Trophoblast cell (in vitro differentiated cells and primary cell): ENCODE data around the gene C9orf72.

Experiments used
- DNase-seq, 2 donors: peaks; one replicate each; pipeline ENCODE4 v3.0.0-alpha.2; 2016
- H2AFZ ChIP-seq: 2 replicates; pipeline ENCODE4 v1.6.1; 2013; ENCODE audit warnings: low read length, moderate library complexity, mild to moderate bottlenecking; ENCODE audit not compliant: insufficient read depth, poor library complexity
- H2AK5ac ChIP-seq: 2 replicates; pipeline ENCODE4 v1.6.1; 2013; ENCODE audit warnings: mild to moderate bottlenecking, low read length
- H2BK120ac ChIP-seq: 2 replicates; pipeline ENCODE4 v1.6.1; 2013; ENCODE audit warnings: low read length, mild to moderate bottlenecking, moderate library complexity; ENCODE audit not compliant: insufficient read depth, poor library complexity
- H2BK12ac ChIP-seq: 2 replicates; pipeline ENCODE4 v1.6.1; 2013; ENCODE audit warnings: mild to moderate bottlenecking, low read length, moderate library complexity
- H2BK5ac ChIP-seq: 2 replicates; pipeline ENCODE4 v1.6.1; 2013; ENCODE audit warnings: low read length, low read depth, moderate library complexity, mild to moderate bottlenecking; ENCODE audit not compliant: poor library complexity
- H3K14ac ChIP-seq: 2 replicates; pipeline ENCODE4 v1.6.1; 2013; ENCODE audit warnings: mild to moderate bottlenecking, low read length
- H3K18ac ChIP-seq: 2 replicates; pipeline ENCODE4 v1.6.1; 2013; ENCODE audit warnings: mild to moderate bottlenecking, low read length
- H3K23ac ChIP-seq: 2 replicates; pipeline ENCODE4 v1.6.1; 2013; ENCODE audit warnings: low read length
- H3K27ac ChIP-seq: 2 replicates; pipeline ENCODE4 v1.5.1; 2013; ENCODE audit warnings: low read depth, mild to moderate bottlenecking, inconsistent platforms, low read length, moderate library complexity
- H3K27me3 ChIP-seq: 2 replicates; pipeline ENCODE4 v1.6.1; 2013; ENCODE audit warnings: inconsistent platforms, mild to moderate bottlenecking, low read length, moderate library complexity; ENCODE audit not compliant: insufficient read depth
- H3K36me3 ChIP-seq, 2 experiments: 1 replicate in 1 of 2; 2 replicates in 1 of 2; pipeline ENCODE4 v1.6.1; 2013; ENCODE audit warnings: low read length in 2 of 2, mild to moderate bottlenecking in 2 of 2, moderate library complexity in 1 of 2; ENCODE audit not compliant: insufficient read depth in 2 of 2, control insufficient read depth in 1 of 2
- H3K4ac ChIP-seq: 2 replicates; pipeline ENCODE4 v1.6.1; 2013; ENCODE audit warnings: low read depth, mild to moderate bottlenecking, low read length, moderate library complexity
- H3K4me1 ChIP-seq, 2 experiments: 1 replicate in 1 of 2; 2 replicates in 1 of 2; pipeline ENCODE4 v1.6.1; 2013; ENCODE audit warnings: low read length in 2 of 2, mild to moderate bottlenecking in 2 of 2, moderate library complexity in 1 of 2; ENCODE audit not compliant: insufficient read depth in 2 of 2, control insufficient read depth in 1 of 2
- H3K4me2 ChIP-seq: 2 replicates; pipeline ENCODE4 v1.6.1; 2013; ENCODE audit warnings: inconsistent platforms, mild to moderate bottlenecking, low read length, moderate library complexity
- H3K4me3 ChIP-seq: 2 replicates; pipeline ENCODE4 v1.5.1; 2013; ENCODE audit warnings: mild to moderate bottlenecking, low read depth, low read length, inconsistent platforms
- H3K79me1 ChIP-seq: one replicate; pipeline ENCODE4 v1.6.1; 2013; ENCODE audit warnings: low read length
- H3K79me2 ChIP-seq: 2 replicates; pipeline ENCODE4 v1.6.1; 2013; ENCODE audit warnings: low read length, mild to moderate bottlenecking; ENCODE audit not compliant: control insufficient read depth, insufficient read depth, poor library complexity
- H3K9ac ChIP-seq: 2 replicates; pipeline ENCODE4 v1.6.1; 2013; ENCODE audit warnings: mild to moderate bottlenecking, low read length
- H3K9me3 ChIP-seq: 2 replicates; pipeline ENCODE4 v1.6.1; 2013; ENCODE audit warnings: low read depth, mild to moderate bottlenecking, control low read depth, inconsistent platforms, low read length; ENCODE audit not compliant: insufficient read depth
- H4K12ac ChIP-seq: 2 replicates; pipeline ENCODE4 v1.6.1; 2013; ENCODE audit warnings: low read depth, mild to moderate bottlenecking, low read length, moderate library complexity
- H4K8ac ChIP-seq: 2 replicates; pipeline ENCODE4 v1.6.1; 2013; ENCODE audit warnings: low read depth, mild to moderate bottlenecking, low read length, moderate library complexity
- H4K91ac ChIP-seq: one replicate; pipeline ENCODE4 v1.6.1; 2013; ENCODE audit warnings: low read depth, mild to moderate bottlenecking, low read length, moderate library complexity
- WGBS: extraction: QIAGEN DNeasy Blood & Tissue Kit; methylation state at CpG from one replicate; pipeline ENCODE4 v1.1.7; 2013; ENCODE audit warnings: missing lambda C conversion rate; ENCODE audit not compliant: insufficient read length, insufficient coverage; ENCODE audit errors: extremely low coverage; 5-methylcytosine and 5-hydroxymethylcytosine counted together

The C9orf72 gene

DNA sequence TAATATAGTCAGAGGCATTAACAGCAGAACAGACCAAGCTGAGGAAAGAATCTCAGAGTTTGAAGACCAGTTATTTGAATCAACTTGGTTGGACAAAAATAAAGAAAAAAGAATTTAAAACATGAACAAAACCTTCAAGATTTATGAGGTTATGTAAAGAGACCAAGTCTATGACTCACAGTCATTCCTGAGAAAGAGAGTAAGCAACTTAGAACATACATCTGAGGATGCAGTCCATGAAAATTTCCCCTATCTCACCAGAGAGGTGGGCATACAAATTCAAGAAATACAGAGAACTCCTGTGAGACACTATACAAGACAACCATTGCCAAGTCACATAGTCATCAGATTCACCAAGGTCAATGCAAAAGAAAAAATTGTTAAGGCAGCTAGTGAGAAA, 17.4 kb upstream of the C9orf72 start:
- Histone ChIP-seq H3K14ac (no peak overlapping the region), H2AFZ (no peak overlapping the region), H3K79me2 (no peaks in the 10 kb centered on the region), H3K4me1 (no peaks in the 10 kb centered on the region), H3K9ac (no peak overlapping the region), H3K4me3 (no peak overlapping the region), H4K12ac (no peak overlapping the region), H3K18ac (no peak overlapping the region), H2AK5ac (no peak overlapping the region), H2BK120ac (no peak overlapping the region), H4K91ac (no peak overlapping the region), H3K27ac (no peak overlapping the region), H3K9me3 (no peaks in the 10 kb centered on the region), H3K4me2 (no peak overlapping the region), H3K79me1 (no peaks in the 10 kb centered on the region), H2BK5ac (no peak overlapping the region), H2BK12ac (no peak overlapping the region), H3K4ac (no peak overlapping the region), H4K8ac (no peak overlapping the region), H3K27me3 (no peaks in the 10 kb centered on the region), H3K23ac (no peak overlapping the region), H3K36me3 (no peaks in the 10 kb centered on the region)
- DNase-seq: peak in 1 of 2 donors; percentile 51

DNA sequence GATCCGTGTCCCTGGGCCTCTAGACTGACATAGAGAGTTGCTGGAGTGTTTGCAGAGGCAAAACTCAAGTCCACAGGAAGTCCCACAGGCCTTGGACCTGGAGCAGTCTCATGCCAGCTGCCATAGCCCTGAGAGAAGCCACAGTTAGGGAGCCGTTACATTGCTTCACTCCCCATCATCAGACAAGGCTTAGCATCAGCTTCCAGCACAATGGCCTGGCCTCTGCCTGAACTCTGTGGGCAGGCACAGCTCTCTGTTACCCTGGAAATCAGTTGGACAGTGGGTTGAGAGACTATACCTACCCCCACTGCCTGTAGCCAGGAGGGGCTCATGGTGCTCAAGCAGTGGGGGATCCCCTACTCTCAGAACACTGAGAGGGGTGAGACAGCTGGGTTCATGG, 16.2 kb upstream of the C9orf72 start:
- H3K27me3 ChIP-seq: no peaks in the 10 kb centered on the region
- no peak overlapping the region for H3K4ac ChIP-seq
- H3K79me2 ChIP-seq: no peaks in the 10 kb centered on the region
- H3K79me1 ChIP-seq: no peaks in the 10 kb centered on the region
- H2AK5ac ChIP-seq: no peak overlapping the region
- H3K23ac ChIP-seq: no peak overlapping the region
- no peak overlapping the region for H4K12ac ChIP-seq
- no peak overlapping the region for H3K4me2 ChIP-seq
- H3K9me3 ChIP-seq: no peaks in the 10 kb centered on the region
- H4K8ac ChIP-seq: no peak overlapping the region
- no peak overlapping the region for H2BK120ac ChIP-seq
- WGBS: no CpG with 5 or more reads among the region's 2 CpGs
- H3K4me1 ChIP-seq: no peaks in the 10 kb centered on the region
- no peak overlapping the region for H2BK5ac ChIP-seq
- no peaks in the 10 kb centered on the region for H3K36me3 ChIP-seq
- H3K4me3 ChIP-seq: no peak overlapping the region
- H3K14ac ChIP-seq: no peak overlapping the region
- no peak overlapping the region for H4K91ac ChIP-seq
- DNase-seq: no peak
- no peak overlapping the region for H2AFZ ChIP-seq
- no peak overlapping the region for H3K18ac ChIP-seq
- H2BK12ac ChIP-seq: no peak overlapping the region
- H3K9ac ChIP-seq: no peak overlapping the region
- H3K27ac ChIP-seq: no peak overlapping the region

DNA sequence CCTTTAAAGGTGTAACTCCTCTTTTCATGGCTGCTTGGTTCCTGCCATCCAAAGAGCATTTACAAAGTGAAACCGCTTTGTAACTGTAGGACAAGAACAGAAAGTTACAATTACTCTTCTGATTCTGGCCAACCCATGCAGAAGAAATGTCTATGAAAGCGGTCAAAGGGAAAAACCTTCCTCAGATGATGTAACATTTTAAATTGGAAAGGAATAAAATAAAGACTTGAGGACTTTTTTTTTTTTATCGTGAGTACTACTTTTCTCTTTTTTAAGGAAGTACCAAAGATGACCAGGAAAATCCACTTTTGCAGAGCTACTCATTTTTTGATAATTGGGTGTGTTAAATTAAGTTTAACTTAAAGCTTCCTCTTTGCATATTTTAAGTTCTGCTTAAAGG, 13.0 kb upstream of the C9orf72 start:
- Histone ChIP-seq H3K36me3 (no peaks in the 10 kb centered on the region), H3K4me2 (no peak overlapping the region), H4K12ac (no peak overlapping the region), H2BK12ac (no peak overlapping the region), H2BK120ac (no peak overlapping the region), H3K4me1 (no peaks in the 10 kb centered on the region), H3K9ac (no peak overlapping the region), H3K79me1 (no peaks in the 10 kb centered on the region), H2AFZ (no peak overlapping the region), H4K91ac (no peak overlapping the region), H3K4ac (no peak overlapping the region), H2AK5ac (no peak overlapping the region), H3K27me3 (no peaks in the 10 kb centered on the region), H2BK5ac (no peak overlapping the region), H3K18ac (no peak overlapping the region), H3K4me3 (no peak overlapping the region), H3K23ac (no peak overlapping the region), H3K14ac (no peak overlapping the region), H4K8ac (no peak overlapping the region), H3K79me2 (no peaks in the 10 kb centered on the region), H3K9me3 (no peaks in the 10 kb centered on the region), H3K27ac (no peak overlapping the region)
- DNase-seq: no peak
- no CpG with 5 or more reads among the region's 3 CpGs for WGBS

DNA sequence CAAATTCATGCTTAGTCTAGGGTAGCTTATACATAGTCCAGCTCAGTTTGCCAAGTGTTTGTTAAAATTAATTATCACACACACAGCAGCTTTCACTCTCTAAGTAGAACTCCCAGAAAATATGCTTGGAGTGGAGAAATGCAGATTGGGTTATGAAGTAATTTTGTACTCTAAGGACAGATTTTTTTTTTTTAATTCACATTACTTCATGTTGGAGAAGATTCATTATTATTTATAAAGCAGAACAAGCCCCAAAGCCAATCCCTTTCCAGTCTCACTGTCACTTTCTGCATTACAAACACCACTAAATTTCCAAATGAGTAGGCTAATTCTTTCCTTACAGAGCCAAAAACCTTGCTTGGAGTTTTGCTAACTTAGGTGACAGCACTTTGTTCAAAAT, 11.7 kb upstream of the C9orf72 start:
- Histone ChIP-seq H4K91ac (no peak overlapping the region), H2BK120ac (no peak overlapping the region), H2AK5ac (no peak overlapping the region), H3K14ac (no peak overlapping the region), H3K9me3 (no peaks in the 10 kb centered on the region), H3K27ac (no peak overlapping the region), H3K9ac (no peak overlapping the region), H3K79me2 (no peaks in the 10 kb centered on the region), H4K8ac (no peak overlapping the region), H2BK12ac (no peak overlapping the region), H3K4ac (no peak overlapping the region), H3K36me3 (no peaks in the 10 kb centered on the region), H3K4me2 (no peak overlapping the region), H4K12ac (no peak overlapping the region), H3K23ac (no peak overlapping the region), H2BK5ac (no peak overlapping the region), H2AFZ (no peak overlapping the region), H3K79me1 (no peaks in the 10 kb centered on the region), H3K4me3 (no peak overlapping the region), H3K18ac (no peak overlapping the region), H3K27me3 (no peaks in the 10 kb centered on the region), H3K4me1 (no peaks in the 10 kb centered on the region)
- DNase-seq: no peak

DNA sequence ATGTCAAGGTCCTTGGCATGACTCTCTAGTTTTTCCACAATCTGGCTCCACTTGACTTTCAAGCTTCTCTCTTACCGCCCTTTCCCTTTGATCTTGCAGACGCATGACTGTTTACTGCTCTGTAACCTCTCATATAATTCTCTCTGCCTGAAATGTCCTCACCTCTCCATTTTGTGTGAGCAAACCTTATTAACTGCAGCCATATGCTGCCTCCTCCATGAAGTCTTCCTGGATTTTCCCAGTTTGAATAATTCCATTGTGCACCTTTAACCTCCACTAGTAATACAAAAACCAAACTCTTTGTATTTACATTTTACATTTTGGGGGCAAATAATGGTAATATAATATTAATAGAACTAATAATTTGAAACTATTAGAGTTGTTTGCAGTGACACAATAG, 9.5 kb upstream of the C9orf72 start:
- Histone ChIP-seq H2BK120ac (no peak overlapping the region), H3K36me3 (no peaks in the 10 kb centered on the region), H3K9me3 (no peaks in the 10 kb centered on the region), H3K18ac (no peak overlapping the region), H3K27me3 (no peaks in the 10 kb centered on the region), H4K8ac (no peak overlapping the region), H3K14ac (no peak overlapping the region), H2BK5ac (no peak overlapping the region), H2AFZ (no peak overlapping the region), H3K79me2 (no peaks in the 10 kb centered on the region), H2BK12ac (no peak overlapping the region), H3K4ac (no peak overlapping the region), H3K4me1 (no peaks in the 10 kb centered on the region), H4K12ac (no peak overlapping the region), H4K91ac (no peak overlapping the region), H3K79me1 (no peaks in the 10 kb centered on the region), H3K27ac (no peak overlapping the region), H3K23ac (no peak overlapping the region), H3K9ac (no peak overlapping the region), H2AK5ac (no peak overlapping the region), H3K4me3 (no peak overlapping the region), H3K4me2 (no peak overlapping the region)
- WGBS: no CpG with 5 or more reads among the region's 2 CpGs
- no peak for DNase-seq
